Jurkat, Clone E6-1 (cell line): ENCODE results near the gene GPR107.

Source experiments
- DNase-seq: peaks from one replicate; pipeline ENCODE4 v3.0.0-alpha.2; 2011; ENCODE audit warnings: low read depth, low spot score
- H3K4me3 ChIP-seq: 2 replicates; pipeline ENCODE4 v1.5.1; 2011; ENCODE audit warnings: mild to moderate bottlenecking, low read length, control low read depth, moderate library complexity

GPR107 gene

GRCh38 chr9:130172858-130173665 lies 119.4 kb downstream of the GPR107 start:
- no peak for DNase-seq
- peak overlapping the region; percentile 38; the same call in 1 of the 2 replicates for H3K4me3 ChIP-seq

GRCh38 chr9:130173666-130173983 lies 119.9 kb downstream of the GPR107 start:
- H3K4me3 ChIP-seq = no peak overlapping the region
- DNase-seq = no peak

GRCh38 chr9:130174025-130174424 lies 120.3 kb downstream of the GPR107 start:
- no peak overlapping the region for H3K4me3 ChIP-seq
- no peak for DNase-seq

- no peak for DNase-seq
- H3K4me3 ChIP-seq = no peak overlapping the region
These were observed 121.2 kb downstream of the GPR107 start for GRCh38 chr9:130174920-130175321.

- no peak for DNase-seq
- H3K4me3 ChIP-seq = no peak overlapping the region
These were observed 121.6 kb downstream of the GPR107 start for GRCh38 chr9:130175355-130175754.

GRCh38 chr9:130176760-130177159 lies 123.1 kb downstream of the GPR107 start:
- no peak for DNase-seq
- no peak overlapping the region for H3K4me3 ChIP-seq

GRCh38 chr9:130177898-130178805 lies 124.4 kb downstream of the GPR107 start:
- no peak overlapping the region for H3K4me3 ChIP-seq
- DNase-seq = no peak

- DNase-seq = no peak
- H3K4me3 ChIP-seq = no peak overlapping the region
These were observed 125.7 kb downstream of the GPR107 start for GRCh38 chr9:130179331-130179907.

GRCh38 chr9:130180516-130180915 lies 126.8 kb downstream of the GPR107 start:
- H3K4me3 ChIP-seq = no peak overlapping the region
- no peak for DNase-seq

GRCh38 chr9:130181678-130182380 lies 128.1 kb downstream of the GPR107 start:
- DNase-seq = no peak
- no peak overlapping the region for H3K4me3 ChIP-seq

GRCh38 chr9:130182381-130182909 lies 128.7 kb downstream of the GPR107 start:
- DNase-seq = no peak
- H3K4me3 ChIP-seq = no peak overlapping the region

- DNase-seq = no peak
- H3K4me3 ChIP-seq = no peak overlapping the region
These were observed 129.5 kb downstream of the GPR107 start for GRCh38 chr9:130183133-130183762.

- no peak for DNase-seq
These were observed 131.3 kb downstream of the GPR107 start for GRCh38 chr9:130185017-130185416.

GRCh38 chr9:130185490-130186031 lies 131.9 kb downstream of the GPR107 start:
- no peak for DNase-seq
- H3K4me3 ChIP-seq = no peak overlapping the region

More at GRCh38 chr9:130185017-130185416, 131.3 kb downstream of the GPR107 start:
- no peak overlapping the region for H3K4me3 ChIP-seq

GRCh38 chr9:130186051-130186450 lies 132.3 kb downstream of the GPR107 start:
- DNase-seq = no peak
- no peak overlapping the region for H3K4me3 ChIP-seq

GRCh38 chr9:130186839-130187522 lies 133.3 kb downstream of the GPR107 start:
- no peak for DNase-seq
- no peak overlapping the region for H3K4me3 ChIP-seq

- no peak for DNase-seq
- H3K4me3 ChIP-seq = no peak overlapping the region
These were observed 133.8 kb downstream of the GPR107 start for GRCh38 chr9:130187523-130187846.

GRCh38 chr9:130188860-130189481 lies 135.3 kb downstream of the GPR107 start:
- H3K4me3 ChIP-seq = no peak overlapping the region
- no peak for DNase-seq
